GM12892 (cell line): ENCODE data around the gene SLC25A23.

Experiments
- POLR2A ChIP-seq: IDR thresholded peaks from 2 replicates; pipeline ENCODE4 v1.6.1; 2011; ENCODE audit warnings: low read depth, low read length, control low read depth
- POLR2AphosphoS5 ChIP-seq: IDR thresholded peaks from 2 replicates; pipeline ENCODE4 v1.6.1; 2011; ENCODE audit warnings: low read depth, low read length, control low read depth

DNA sequence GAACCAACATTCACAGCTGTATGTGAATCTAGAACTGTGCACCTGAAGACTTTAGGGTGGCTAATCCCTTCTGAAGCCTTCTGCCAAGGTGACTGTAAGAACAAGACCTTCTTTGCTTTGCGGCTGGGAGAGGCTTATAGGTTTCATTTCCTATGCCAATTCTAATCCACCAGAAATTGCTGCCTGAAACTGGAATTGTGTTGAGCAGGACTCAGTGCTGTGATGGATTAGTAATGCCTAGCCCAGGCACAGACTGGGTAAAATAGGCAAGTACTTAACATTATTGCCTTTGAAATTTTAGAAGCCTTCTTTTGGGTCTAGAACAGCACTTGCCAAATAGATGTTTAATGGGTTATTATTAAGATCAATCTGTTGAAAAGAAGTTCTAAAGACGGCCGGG is 11.5 kb downstream of the SLC25A23 start:
- TF ChIP-seq POLR2AphosphoS5: no peak
- no peak for TF ChIP-seq POLR2A
